Stomach (tissue), 9 donors: ENCODE measurements around the gene METTL24. TPM values are rescaled to one million over a fixed set of nuclear protein-coding genes. Genes with fewer than 3 reads are reported as not detected.

Source experiments
- DNase-seq, 2 donors: peaks; one replicate each; pipeline versions ENCODE4 v3.0.0 to v3.0.0-alpha.2; 2013 to 2019
- H3K27ac ChIP-seq, 5 donors: fragments of 200-600 bp in 4 of 5; sonication (generic) in 4 of 5; one replicate each; pipeline ENCODE4 v1.5.1; 2013 to 2019; ENCODE audit warnings: mild to moderate bottlenecking in 1 of 5, moderate library complexity in 1 of 5
- H3K27me3 ChIP-seq, 3 donors: fragments of 200-600 bp; sonication (generic); one replicate each; pipeline ENCODE4 v1.5.1; 2017 to 2019; ENCODE audit warnings: mixed run types in 1 of 3
- H3K36me3 ChIP-seq, 4 donors: fragments of 200-600 bp; sonication (generic); 1 replicate in 3 of 4; 2 replicates in 1 of 4; pipeline ENCODE4 v1.5.1; 2016 to 2019
- H3K4me1 ChIP-seq, 4 donors: fragments of 200-600 bp; sonication (generic); one replicate each; pipeline ENCODE4 v1.5.1; 2016 to 2019
- H3K4me3 ChIP-seq, 4 donors: fragments of 200-600 bp; sonication (generic) in 3 of 4; one replicate each; pipeline ENCODE4 v1.5.1; 2016 to 2019; ENCODE audit warnings: mild to moderate bottlenecking in 1 of 4
- H3K9me3 ChIP-seq, 4 donors: fragments of 200-600 bp; sonication (generic); one replicate each; pipeline ENCODE4 v1.5.1; 2016 to 2019
- CTCF ChIP-seq, 7 experiments: fragments of 450-650 bp in 4 of 7; fragments of 200-600 bp in 3 of 7; sonication (generic) in 3 of 7; IDR thresholded peaks; one replicate each; pipeline ENCODE4 v1.5.1; 2016 to 2019; ENCODE audit warnings: antibody characterized with exemption in 7 of 7, control low read depth in 2 of 7, mild to moderate bottlenecking in 1 of 7
- EP300 ChIP-seq: sonication (generic); formaldehyde crosslinking; IDR thresholded peaks from one replicate; pipeline ENCODE4 v1.6.1; 2017; ENCODE audit warnings: antibody characterized with exemption
- POLR2A ChIP-seq, 4 donors: fragments of 450-650 bp; IDR thresholded peaks; one replicate each; pipeline ENCODE4 v1.6.1; 2016; ENCODE audit warnings: antibody characterized with exemption in 4 of 4, control low read depth in 2 of 4, mild to moderate bottlenecking in 1 of 4, moderate library complexity in 1 of 4
- POLR2AphosphoS5 ChIP-seq, 3 donors: sonication (generic); formaldehyde crosslinking; IDR thresholded peaks; one replicate each; pipeline ENCODE4 v1.6.1; 2016; ENCODE audit warnings: antibody characterized with exemption in 3 of 3
- WGBS, 5 donors: extraction: QIAGEN DNeasy Blood & Tissue Kit in 3 of 5; methylation state at CpG; one replicate each; pipeline versions ENCODE4 v1.1.5 to v1.1.7; 2013 to 2018; 5-methylcytosine and 5-hydroxymethylcytosine counted together
- intact Hi-C: fragments of 100-400 bp; cut with DNase I; formaldehyde crosslinking; loops from one replicate; pipeline ENCODE4 v1.15.1; 2023; ENCODE audit warnings: low total_unique reads
- polyA plus RNA-seq, 3 donors: library from polyadenylated mRNA; stranded (reverse); fragments of 200-250 nt; gene quantifications; one replicate each; pipeline ENCODE4 v1.2.3, GENCODE V29; 2013
- total RNA-seq, 5 donors: library from RNA; depleted of rRNA; stranded (reverse); fragments of >200 nt; gene quantifications; one replicate each; pipeline versions ENCODE4 v1.1.0 to v1.2.3, GENCODE V29; 2014 to 2016
- donor health status: healthy with polysubstance abuse.
- donor health status: Bipolar disorder and iron deficiency.
- donor health status: healthy.

The METTL24 gene
- total and polyA plus RNA-seq, 8 donors: 0.55 to 25.8 (median 2.8) TPM; not detected in 1

- H3K9me3 ChIP-seq: no peaks in the 10 kb centered on the region
- intact Hi-C loops: no loop called here
- no peak for TF ChIP-seq POLR2AphosphoS5 (IDR thresholded peaks at IDR 0.05)
- TF ChIP-seq EP300: no peak
- TF ChIP-seq CTCF (IDR thresholded peaks at IDR 0.05): no peak
- TF ChIP-seq POLR2A (IDR thresholded peaks at IDR 0.05): no peak
- H3K27me3 ChIP-seq: peaks cover 0 to 3% (median 0%) of the 10 kb centered on the region in 3 donors
- no peak overlapping the region for H3K4me3 ChIP-seq
- no peaks in the 10 kb centered on the region for H3K36me3 ChIP-seq
- peaks cover 0 to 20% (median 4%) of the 10 kb centered on the region in 4 donors for H3K4me1 ChIP-seq
- no peak for DNase-seq
- 73 to 82% (median 76%) methylated on average over 5 of the region's 5 CpGs for WGBS, 5 donors
- H3K27ac ChIP-seq: peak overlapping the region in 3 of 5 donors; percentile 37 to 75 (median 38)
Measured at GRCh38 chr6:110364364-110365105, 6.4 kb upstream of the METTL24 start.

GRCh38 chr6:110363748-110364147 lies 5.6 kb upstream of the METTL24 start:
- H3K27ac ChIP-seq: peak overlapping the region in 3 of 5 donors; percentile 37 to 75 (median 40)

GRCh38 chr6:110360676-110361075 lies 2.5 kb upstream of the METTL24 start:
- no peak for DNase-seq
- peak overlapping the region in 1 of 5 donors; percentile 92 for H3K27ac ChIP-seq
- no peak overlapping the region for H3K4me3 ChIP-seq
- no peaks in the 10 kb centered on the region for H3K36me3 ChIP-seq
- peaks cover 0 to 30% (median 20%) of the 10 kb centered on the region in 3 donors for H3K27me3 ChIP-seq
- intact Hi-C loops: no loop called here
- no peak for TF ChIP-seq EP300
- no peak for TF ChIP-seq CTCF (IDR thresholded peaks at IDR 0.05)
- TF ChIP-seq POLR2A (IDR thresholded peaks at IDR 0.05): no peak
- no peak for TF ChIP-seq POLR2AphosphoS5 (IDR thresholded peaks at IDR 0.05)
- WGBS, 5 donors: 29 to 62% (median 44%) methylated on average over 3 of the region's 3 CpGs
- H3K4me1 ChIP-seq: peaks cover 0 to 36% (median 13%) of the 10 kb centered on the region in 4 donors
- no peaks in the 10 kb centered on the region for H3K9me3 ChIP-seq

More at GRCh38 chr6:110363748-110364147, 5.6 kb upstream of the METTL24 start:
- Histone ChIP-seq H3K27me3 (peaks cover 0 to 10% (median 1%) of the 10 kb centered on the region in 3 donors), H3K9me3 (no peaks in the 10 kb centered on the region), H3K4me3 (no peak overlapping the region), H3K36me3 (no peaks in the 10 kb centered on the region), H3K4me1 (peaks cover 0 to 25% (median 6%) of the 10 kb centered on the region in 4 donors)
- 36 to 90% (median 87%) methylated on average over 3 of the region's 3 CpGs for WGBS, 5 donors
- TF ChIP-seq EP300: no peak
- TF ChIP-seq POLR2A (IDR thresholded peaks at IDR 0.05): no peak
- TF ChIP-seq POLR2AphosphoS5 (IDR thresholded peaks at IDR 0.05): peak in 1 of 3 donors; percentile 15
- no peak for TF ChIP-seq CTCF (IDR thresholded peaks at IDR 0.05)
- DNase-seq: peak in 1 of 2 donors; percentile 42
- intact Hi-C loops: no loop called here

- no peak for DNase-seq
- WGBS, 5 donors: 51 to 70% (median 63%) methylated on average over 5 of the region's 5 CpGs
- intact Hi-C loops: no loop called here
- Histone ChIP-seq H3K27me3 (peaks cover 0 to 30% (median 20%) of the 10 kb centered on the region in 3 donors), H3K4me1 (peaks cover 6 to 43% (median 18%) of the 10 kb centered on the region in 4 donors), H3K9me3 (no peaks in the 10 kb centered on the region), H3K36me3 (no peaks in the 10 kb centered on the region), H3K27ac (peak overlapping the region in 4 of 5 donors; percentile 50 to 92 (median 84)), H3K4me3 (no peak overlapping the region)
- no peak for TF ChIP-seq POLR2AphosphoS5 (IDR thresholded peaks at IDR 0.05)
- TF ChIP-seq POLR2A (IDR thresholded peaks at IDR 0.05): no peak
- no peak for TF ChIP-seq CTCF (IDR thresholded peaks at IDR 0.05)
- no peak for TF ChIP-seq EP300
Measured at GRCh38 chr6:110359556-110359955, 1.4 kb upstream of the METTL24 start.
